ENCODE measurements around the gene APBA2.

- no peak for TF ChIP-seq CTCF (conservative IDR thresholded peaks at IDR 0.05; ENCODE audit: low read length)
- TF ChIP-seq EZH2phosphoT487 (IDR thresholded peaks at IDR 0.05; ENCODE audit: borderline replicate concordance), result no peak
Measured at GRCh38 chr15:29062179-29062591, 176.4 kb downstream of the APBA2 start.
